IPS-NIHi7 (cell line): ENCODE data around the gene GRIA1.
"Not testable (repeated sequence)": the region's sequence is repeated elsewhere in the genome, so short reads cannot be mapped to it uniquely, and the experiment has no call there.

Experiments
- DNase-seq: peaks from one replicate; pipeline ENCODE4 v3.0.0; 2012; ENCODE audit warnings: mixed read lengths; ENCODE audit errors: extremely low spot score

Gene GRIA1

DNA sequence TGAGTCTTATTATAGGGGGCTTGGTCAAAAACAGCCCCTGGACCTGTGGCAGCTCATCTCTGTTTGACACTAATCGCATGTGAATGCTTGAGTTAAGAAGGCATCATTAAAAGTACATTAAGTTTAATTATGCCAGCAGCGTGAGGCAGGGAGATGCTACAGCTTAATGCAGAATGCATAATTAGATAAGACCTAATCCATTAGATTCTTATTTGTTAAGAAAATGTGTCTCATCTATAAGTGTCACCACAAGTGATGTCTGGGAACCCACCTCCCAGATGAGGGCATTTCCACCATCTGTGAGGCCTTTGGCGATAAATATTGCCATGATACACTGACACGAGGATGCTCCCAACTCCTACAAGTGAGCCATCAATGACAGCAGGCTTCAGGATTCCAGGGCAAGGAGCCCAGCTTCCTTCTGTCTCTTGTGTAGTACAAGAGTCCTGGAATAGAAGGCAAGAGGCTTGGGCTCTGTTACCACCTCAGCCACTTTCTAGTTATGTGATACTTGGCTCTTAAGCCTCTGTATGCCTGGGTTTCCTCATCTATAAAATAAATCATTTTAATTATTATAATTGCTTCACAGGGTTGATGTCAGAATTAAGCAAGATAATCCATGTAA is 345.5 kb downstream of the GRIA1 start:
- DNase-seq = no peak

DNA sequence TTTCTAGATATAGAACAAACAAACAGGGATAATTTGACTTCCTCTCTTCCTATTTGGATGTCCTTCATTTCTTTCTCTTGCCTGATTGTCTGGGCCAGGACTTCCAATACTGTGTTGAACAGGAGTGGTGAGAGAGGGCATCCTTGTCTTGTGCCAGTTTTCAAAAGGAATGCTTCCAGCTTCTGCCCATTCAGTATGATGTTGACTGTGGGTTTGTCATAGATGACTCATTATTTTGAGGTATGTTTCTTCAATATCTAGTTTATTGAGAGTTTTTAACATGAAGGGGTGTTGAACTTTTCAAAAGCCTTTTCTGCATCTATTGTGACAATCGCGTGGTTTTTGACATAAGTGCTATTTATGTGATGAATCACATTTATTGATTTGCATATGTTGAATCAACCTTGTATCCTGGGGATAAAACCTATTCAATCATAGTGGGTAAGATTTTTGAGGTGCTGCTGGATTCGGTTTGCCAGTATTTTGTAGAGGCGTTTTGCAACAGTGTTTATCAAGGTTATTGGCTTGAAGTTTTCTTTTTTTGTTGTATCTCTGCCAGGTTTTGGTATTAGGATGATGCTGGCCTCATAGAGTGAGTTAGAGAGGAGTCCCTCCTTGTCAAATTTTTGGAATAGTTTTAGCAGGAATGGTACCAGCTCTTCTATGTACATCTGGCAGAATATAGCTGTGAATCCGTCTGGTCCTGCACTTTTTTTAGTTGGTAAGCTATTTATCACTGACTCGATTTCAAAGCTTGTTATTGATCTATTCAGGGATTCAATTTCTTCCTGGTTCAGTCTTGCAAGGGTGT is 359.0 kb downstream of the GRIA1 start:
- DNase-seq = not testable (repeated sequence)

DNA sequence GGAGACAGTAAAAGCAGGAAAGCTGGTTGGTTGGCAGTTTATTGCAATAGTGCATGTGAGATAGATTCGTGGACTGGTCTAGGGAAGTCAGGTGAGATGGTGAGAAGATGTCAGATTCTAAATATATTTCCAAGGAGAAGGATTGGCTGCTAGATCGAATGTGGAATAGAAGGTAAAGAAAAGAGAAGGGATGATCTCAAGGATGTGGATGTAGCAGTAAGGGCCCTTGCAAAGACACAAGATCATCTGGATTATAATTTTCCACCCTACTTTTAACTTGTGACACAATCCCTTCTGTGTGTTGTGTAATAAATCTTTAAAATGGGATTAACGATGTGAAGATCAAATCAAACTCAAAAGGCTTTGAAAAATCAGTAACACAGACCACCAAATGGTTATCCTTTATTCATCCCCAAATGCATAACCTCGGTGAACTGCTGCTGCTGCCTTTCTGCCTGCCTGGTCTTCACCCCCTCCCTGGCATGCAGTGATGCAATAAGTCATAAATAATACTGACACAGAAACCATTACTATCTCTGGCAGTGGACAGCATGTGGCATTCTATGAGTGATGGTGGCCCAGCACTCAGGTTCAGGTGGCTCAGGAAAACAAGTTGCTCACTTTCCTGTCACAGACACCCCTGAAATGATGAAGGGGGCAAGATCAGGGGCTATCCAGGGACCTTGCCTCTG is 369.9 kb downstream of the GRIA1 start:
- no peak for DNase-seq

DNA sequence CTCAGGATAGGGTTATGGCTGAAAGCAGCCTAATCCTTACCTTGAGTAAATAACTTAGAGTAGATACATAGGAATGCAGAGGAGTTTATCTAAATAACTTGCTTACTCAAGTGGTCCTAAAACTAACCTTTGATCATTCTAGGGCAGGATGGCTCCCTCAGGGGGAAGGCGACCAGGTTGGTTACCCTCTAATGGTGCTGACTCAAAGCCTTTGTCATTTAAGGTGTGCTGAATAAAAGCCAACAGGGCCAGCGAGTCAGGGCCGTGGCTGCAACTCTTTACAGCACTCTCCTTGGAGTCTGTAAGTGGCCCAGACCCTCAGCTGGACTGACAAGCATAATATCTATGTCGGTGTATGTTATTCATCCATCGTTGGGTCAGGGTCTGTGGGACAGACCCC is 372.4 kb downstream of the GRIA1 start:
- not testable (repeated sequence) for DNase-seq
